GM23248 (cell line): ENCODE results near the gene OSBPL6. TPM values are rescaled to one million over a fixed set of nuclear protein-coding genes. Genes with fewer than 3 reads are reported as not detected.

ENCODE experiments used
- DNase-seq: peaks from one replicate; pipeline ENCODE4 v3.0.0-alpha.2; 2015
- H2AFZ ChIP-seq: fragments of 200-600 bp; sonication (generic); 2 replicates; pipeline ENCODE4 v1.6.1; 2016; ENCODE audit warnings: antibody characterized with exemption
- H3F3A ChIP-seq: fragments of 200-600 bp; sonication (generic); 2 replicates; pipeline ENCODE4 v1.6.1; 2016; ENCODE audit warnings: mild to moderate bottlenecking, antibody characterized with exemption, mixed run types; ENCODE audit not compliant: insufficient read depth
- H3K27ac ChIP-seq: fragments of 200-600 bp; sonication (generic); 2 replicates; pipeline ENCODE4 v1.5.1; 2016; ENCODE audit warnings: mild to moderate bottlenecking
- H3K27me3 ChIP-seq: fragments of 200-600 bp; sonication (generic); replicated peaks from 2 replicates; pipeline ENCODE4 v1.6.1; 2016; ENCODE audit warnings: mild to moderate bottlenecking; ENCODE audit not compliant: insufficient read depth
- H3K36me3 ChIP-seq: fragments of 200-600 bp; sonication (generic); 2 replicates; pipeline ENCODE4 v1.6.1; 2016; ENCODE audit warnings: low read depth, mild to moderate bottlenecking
- H3K4me1 ChIP-seq: fragments of 200-600 bp; sonication (generic); 2 replicates; pipeline ENCODE4 v1.6.1; 2016; ENCODE audit warnings: mild to moderate bottlenecking; ENCODE audit not compliant: insufficient read depth
- H3K4me2 ChIP-seq: fragments of 200-600 bp; sonication (generic); one replicate; pipeline ENCODE4 v1.6.1; 2016; ENCODE audit warnings: mild to moderate bottlenecking; ENCODE audit not compliant: unreplicated experiment
- H3K4me3 ChIP-seq: fragments of 200-600 bp; sonication (generic); 2 replicates; pipeline ENCODE4 v1.5.1; 2016; ENCODE audit warnings: mild to moderate bottlenecking
- H3K79me2 ChIP-seq: fragments of 200-600 bp; sonication (generic); 2 replicates; pipeline ENCODE4 v1.6.1; 2016; ENCODE audit warnings: mild to moderate bottlenecking; ENCODE audit not compliant: insufficient read depth
- H3K9ac ChIP-seq: fragments of 200-600 bp; sonication (generic); 2 replicates; pipeline ENCODE4 v1.6.1; 2016; ENCODE audit warnings: mild to moderate bottlenecking
- H3K9me2 ChIP-seq: fragments of 200-600 bp; sonication (generic); 2 replicates; pipeline ENCODE4 v1.6.1; 2016; ENCODE audit warnings: mixed run types, mild to moderate bottlenecking, moderate library complexity; ENCODE audit not compliant: insufficient read depth
- H3K9me3 ChIP-seq: fragments of 200-600 bp; sonication (generic); one replicate; pipeline ENCODE4 v1.6.1; 2017; ENCODE audit warnings: low read depth
- H4K20me1 ChIP-seq: fragments of 200-600 bp; sonication (generic); 2 replicates; pipeline ENCODE4 v1.6.0; 2016; ENCODE audit not compliant: insufficient read depth
- EZH2 ChIP-seq: fragments of 200-600 bp; sonication (generic); IDR thresholded peaks from 2 replicates; pipeline ENCODE4 v1.6.1; 2018; ENCODE audit warnings: antibody characterized with exemption, mild to moderate bottlenecking; ENCODE audit not compliant: insufficient read depth, poor library complexity, severe bottlenecking
- EZH2phosphoT487 ChIP-seq: fragments of 200-600 bp; sonication (generic); IDR thresholded peaks from 2 replicates; pipeline ENCODE4 v1.6.1; 2018; ENCODE audit warnings: antibody characterized with exemption, moderate library complexity, mild to moderate bottlenecking, low read depth; ENCODE audit not compliant: insufficient read depth
- WGBS, 2 experiments: methylation state at CpG; one replicate each; pipeline ENCODE4 v1.1.6; 2015 to 2017; ENCODE audit warnings: low lambda C conversion rate in 2 of 2, low coverage in 1 of 2; ENCODE audit errors: missing lambda C conversion rate in 2 of 2; 5-methylcytosine and 5-hydroxymethylcytosine counted together
- in situ Hi-C: fragments of 300-500 bp; cut with MboI; formaldehyde crosslinking; loops from 2 replicates; pipeline ENCODE4 v1.15.0; 2020
- polyA plus RNA-seq: library from polyadenylated mRNA; unstranded; fragments of >200 nt; fragmentation: Nextera tagmentation; extraction: Ambion mirVana; gene quantifications from 2 replicates; pipeline ENCODE4 v1.2.1, GENCODE V29; 2016
- total RNA-seq: library from RNA; depleted of rRNA; stranded (reverse); fragments of >200 nt; shearing (Covaris generic); gene quantifications from 2 replicates; pipeline ENCODE4 v1.2.3, GENCODE V29; 2014

Gene OSBPL6
- total and polyA plus RNA-seq, 2 experiments from 2014 or later: 6.3 to 11.8 TPM

GRCh38 chr2:178309541-178309940 lies 115.2 kb downstream of the OSBPL6 start:
- Histone ChIP-seq H3K36me3 (no peaks in the 10 kb centered on the region), H3K9me2 (no peaks in the 10 kb centered on the region), H3K4me1 (no peaks in the 10 kb centered on the region), H3K4me3 (no peak overlapping the region), H4K20me1 (no peaks in the 10 kb centered on the region), H2AFZ (no peak overlapping the region), H3K79me2 (no peaks in the 10 kb centered on the region), H3K9me3 (no peaks in the 10 kb centered on the region), H3K4me2 (no peak overlapping the region), H3K9ac (no peak overlapping the region), H3K27me3 (no peaks in the 10 kb centered on the region), H3F3A (no peaks in the 10 kb centered on the region), H3K27ac (no peak overlapping the region)
- TF ChIP-seq EZH2phosphoT487: no peak
- DNase-seq: peak; percentile 22
- in situ Hi-C loops: no loop called here
- WGBS, 2 experiments: 37 to 46% methylated on average over 2 of the region's 2 CpGs

- in situ Hi-C loops: no loop called here
- Histone ChIP-seq H3K36me3 (no peaks in the 10 kb centered on the region), H3K4me1 (no peaks in the 10 kb centered on the region), H3K27me3 (no peaks in the 10 kb centered on the region), H3K4me3 (no peak overlapping the region), H4K20me1 (no peaks in the 10 kb centered on the region), H3K4me2 (no peak overlapping the region), H3K79me2 (no peaks in the 10 kb centered on the region), H3K27ac (no peak overlapping the region), H3K9me2 (no peaks in the 10 kb centered on the region), H3K9ac (no peak overlapping the region), H2AFZ (no peak overlapping the region), H3K9me3 (no peaks in the 10 kb centered on the region), H3F3A (no peaks in the 10 kb centered on the region)
- DNase-seq: no peak
- WGBS, 2 experiments: 78 to 86% methylated on average over 4 of the region's 4 CpGs
- TF ChIP-seq EZH2 (no peak), EZH2phosphoT487 (no peak)
Observed at GRCh38 chr2:178315078-178315477, 120.8 kb downstream of the OSBPL6 start.

GRCh38 chr2:178315488-178315948 lies 121.2 kb downstream of the OSBPL6 start:
- Histone ChIP-seq H3K79me2 (no peaks in the 10 kb centered on the region), H3K36me3 (no peaks in the 10 kb centered on the region), H3K4me3 (no peak overlapping the region), H2AFZ (no peak overlapping the region), H3K27me3 (no peaks in the 10 kb centered on the region), H3K9me2 (no peaks in the 10 kb centered on the region), H3K9me3 (no peaks in the 10 kb centered on the region), H3K4me2 (no peak overlapping the region), H3F3A (no peaks in the 10 kb centered on the region), H3K27ac (no peak overlapping the region), H3K9ac (no peak overlapping the region), H3K4me1 (no peaks in the 10 kb centered on the region), H4K20me1 (no peaks in the 10 kb centered on the region)
- 56 to 67% methylated on average over 3 of the region's 3 CpGs for WGBS, 2 experiments
- no peak for TF ChIP-seq EZH2
- no peak for TF ChIP-seq EZH2phosphoT487
- in situ Hi-C loops: no loop called here
- no peak for DNase-seq

GRCh38 chr2:178317811-178318210 lies 123.5 kb downstream of the OSBPL6 start:
- 72 to 73% methylated on average over 3 of the region's 3 CpGs for WGBS, 2 experiments
- H3K79me2 ChIP-seq: no peaks in the 10 kb centered on the region
- no peaks in the 10 kb centered on the region for H3K36me3 ChIP-seq
- H3K4me2 ChIP-seq: no peak overlapping the region
- no peaks in the 10 kb centered on the region for H3K9me3 ChIP-seq
- H3K4me1 ChIP-seq: no peaks in the 10 kb centered on the region
- no peak overlapping the region for H2AFZ ChIP-seq
- no peak for TF ChIP-seq EZH2
- no peak for TF ChIP-seq EZH2phosphoT487
- H3K27me3 ChIP-seq: no peaks in the 10 kb centered on the region
- no peak overlapping the region for H3K9ac ChIP-seq
- no peak overlapping the region for H3K4me3 ChIP-seq
- no peaks in the 10 kb centered on the region for H3F3A ChIP-seq
- H3K9me2 ChIP-seq: no peaks in the 10 kb centered on the region; the same call in 1 of the 2 replicates
- no peak overlapping the region for H3K27ac ChIP-seq
- in situ Hi-C loops: no loop called here
- DNase-seq: no peak
- no peaks in the 10 kb centered on the region for H4K20me1 ChIP-seq
